Stomach smooth muscle (tissue), 2 donors: ENCODE measurements around the gene PLXNA2.

Experiments
- H3K27ac ChIP-seq: one replicate; pipeline ENCODE4 v1.7.0; 2013; ENCODE audit warnings: mild to moderate bottlenecking, low read length, inconsistent platforms
- H3K27me3 ChIP-seq, 2 donors: one replicate each; pipeline ENCODE4 v1.7.0; 2013; ENCODE audit warnings: low read length in 2 of 2; ENCODE audit not compliant: insufficient read depth in 2 of 2, control insufficient read depth in 1 of 2
- H3K36me3 ChIP-seq, 2 donors: one replicate each; pipeline ENCODE4 v1.7.0; 2013; ENCODE audit warnings: low read length in 2 of 2; ENCODE audit not compliant: control insufficient read depth in 2 of 2, insufficient read depth in 2 of 2
- H3K4me1 ChIP-seq: one replicate; pipeline ENCODE4 v1.7.0; 2013; ENCODE audit warnings: low read length; ENCODE audit not compliant: control insufficient read depth, insufficient read depth
- H3K4me3 ChIP-seq, 2 donors: one replicate each; pipeline ENCODE4 v1.7.0; 2013; ENCODE audit warnings: low read length in 2 of 2
- H3K9ac ChIP-seq, 2 donors: one replicate each; pipeline ENCODE4 v1.7.0; 2013; ENCODE audit warnings: low read length in 2 of 2, mild to moderate bottlenecking in 1 of 2
- H3K9me3 ChIP-seq, 2 donors: one replicate each; pipeline ENCODE4 v1.7.0; 2013; ENCODE audit warnings: low read length in 2 of 2; ENCODE audit not compliant: control insufficient read depth in 2 of 2
- donor health status: healthy.
- donor health status: Pancreatic carcinoma.

PLXNA2 gene

GRCh38 chr1:208012721-208013120 is 231.5 kb downstream of the PLXNA2 start:
- no peak overlapping the region for H3K27ac ChIP-seq
- no peak overlapping the region for H3K4me3 ChIP-seq
- no peaks in the 10 kb centered on the region for H3K4me1 ChIP-seq
- peaks cover 0 to 2% of the 10 kb centered on the region in 2 donors for H3K27me3 ChIP-seq
- no peak overlapping the region for H3K9ac ChIP-seq
- H3K9me3 ChIP-seq, result no peaks in the 10 kb centered on the region
- no peaks in the 10 kb centered on the region for H3K36me3 ChIP-seq

DNA sequence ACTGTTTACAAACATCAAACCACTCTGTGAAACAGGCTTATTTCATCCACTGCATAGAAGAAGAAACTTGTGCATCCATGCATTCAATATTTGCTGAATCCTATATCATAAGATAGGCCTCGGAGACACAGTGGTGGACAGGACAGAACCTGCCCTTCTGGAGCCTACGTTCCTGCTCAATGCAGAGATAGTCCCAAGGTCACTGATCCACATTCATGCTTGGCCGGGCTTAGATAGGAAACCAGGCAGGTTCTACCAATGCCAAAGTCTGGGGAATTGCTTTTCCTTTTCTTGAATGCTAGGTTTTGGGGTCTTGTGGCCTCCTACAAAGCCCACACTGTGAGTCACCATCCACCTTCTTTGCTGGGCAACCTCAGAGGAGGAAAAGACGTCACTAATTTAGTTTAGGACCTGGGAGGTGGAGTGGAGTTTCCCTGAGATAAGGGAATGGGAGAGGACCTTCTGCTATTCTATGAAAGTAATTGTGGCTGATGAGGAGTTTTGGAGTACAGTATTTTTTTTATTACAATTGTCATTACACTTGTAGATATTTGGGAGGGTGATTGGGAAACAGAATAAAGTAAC is 233.6 kb downstream of the PLXNA2 start:
- no peaks in the 10 kb centered on the region for H3K36me3 ChIP-seq
- H3K27me3 ChIP-seq, result no peaks in the 10 kb centered on the region
- H3K27ac ChIP-seq, result no peak overlapping the region
- no peaks in the 10 kb centered on the region for H3K4me1 ChIP-seq
- H3K4me3 ChIP-seq, result no peak overlapping the region
- H3K9me3 ChIP-seq, result peaks cover 0 to 3% of the 10 kb centered on the region in 2 donors
- no peak overlapping the region for H3K9ac ChIP-seq

DNA sequence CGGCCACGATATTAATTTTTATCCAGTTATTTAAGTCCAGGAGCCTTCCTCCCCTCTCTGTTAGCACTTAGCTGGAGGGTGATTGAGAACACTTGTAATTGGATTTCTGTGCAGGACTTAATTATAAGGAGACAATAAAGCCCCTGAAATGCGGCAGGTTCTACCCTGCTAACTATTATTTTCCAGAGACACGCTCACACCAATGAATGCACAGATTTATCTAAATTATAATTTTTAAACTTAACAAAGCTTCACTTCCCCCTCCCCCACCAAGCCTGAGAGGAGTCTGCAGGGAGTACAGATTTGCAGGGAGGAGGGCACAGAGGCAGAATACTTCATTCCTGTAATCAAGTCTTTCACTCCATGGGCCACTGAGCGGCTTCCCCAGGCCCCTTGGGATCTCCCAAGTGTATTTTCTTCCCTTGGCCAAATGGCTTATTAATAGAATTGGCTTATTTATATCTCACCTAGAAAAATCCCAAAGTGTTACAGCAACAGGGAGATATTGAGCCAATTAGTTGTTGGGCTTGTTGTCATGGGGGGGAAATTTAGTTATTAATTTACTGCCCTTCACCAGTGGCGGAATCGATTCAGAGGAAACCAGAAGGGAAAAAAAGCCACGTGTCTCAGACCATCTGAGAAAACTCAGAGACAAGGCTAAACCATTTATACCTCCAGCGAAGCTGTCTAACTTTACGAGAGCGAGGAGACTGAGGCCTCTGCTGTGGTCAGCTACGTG is 234.3 kb downstream of the PLXNA2 start:
- Histone ChIP-seq H3K4me1 (no peaks in the 10 kb centered on the region), H3K9ac (no peak overlapping the region), H3K27ac (no peak overlapping the region), H3K27me3 (no peaks in the 10 kb centered on the region), H3K36me3 (no peaks in the 10 kb centered on the region), H3K9me3 (peaks cover 0 to 3% of the 10 kb centered on the region in 2 donors), H3K4me3 (no peak overlapping the region)

DNA sequence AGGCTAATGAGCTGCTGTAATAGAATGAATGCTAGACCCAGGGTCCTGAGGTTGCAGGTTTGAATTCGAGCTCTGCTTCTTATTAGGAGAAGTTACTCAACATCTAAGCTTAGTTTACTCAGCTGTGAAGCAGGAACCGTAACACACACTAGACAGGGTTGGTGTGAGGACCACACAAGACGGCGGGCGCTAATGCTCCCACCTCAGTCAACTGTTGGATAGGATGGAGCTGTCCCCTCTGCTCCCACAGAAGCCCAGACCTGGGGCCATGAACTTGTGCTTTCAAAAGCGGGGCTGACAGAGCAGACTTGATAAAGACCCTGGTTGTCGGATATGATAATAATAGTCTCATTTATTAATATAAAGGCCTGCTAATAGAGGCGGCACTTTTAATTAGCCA is 234.9 kb downstream of the PLXNA2 start:
- H3K27ac ChIP-seq, result no peak overlapping the region
- no peaks in the 10 kb centered on the region for H3K4me1 ChIP-seq
- no peaks in the 10 kb centered on the region for H3K27me3 ChIP-seq
- no peaks in the 10 kb centered on the region for H3K36me3 ChIP-seq
- no peak overlapping the region for H3K4me3 ChIP-seq
- no peak overlapping the region for H3K9ac ChIP-seq
- H3K9me3 ChIP-seq, result peaks cover 0 to 3% of the 10 kb centered on the region in 2 donors

- no peak overlapping the region for H3K4me3 ChIP-seq
- peaks cover 0 to 3% of the 10 kb centered on the region in 2 donors for H3K9me3 ChIP-seq
- no peak overlapping the region for H3K27ac ChIP-seq
- H3K27me3 ChIP-seq, result no peaks in the 10 kb centered on the region
- H3K4me1 ChIP-seq, result no peaks in the 10 kb centered on the region
- H3K36me3 ChIP-seq, result no peaks in the 10 kb centered on the region
- H3K9ac ChIP-seq, result no peak overlapping the region
These were observed 235.7 kb downstream of the PLXNA2 start for GRCh38 chr1:208008534-208008933.

- H3K27me3 ChIP-seq, result no peaks in the 10 kb centered on the region
- no peak overlapping the region for H3K4me3 ChIP-seq
- no peak overlapping the region for H3K27ac ChIP-seq
- no peaks in the 10 kb centered on the region for H3K36me3 ChIP-seq
- H3K9me3 ChIP-seq, result peaks cover 0 to 3% of the 10 kb centered on the region in 2 donors
- H3K4me1 ChIP-seq, result no peaks in the 10 kb centered on the region
- H3K9ac ChIP-seq, result no peak overlapping the region
These were observed 236.2 kb downstream of the PLXNA2 start for GRCh38 chr1:208007938-208008342.

DNA sequence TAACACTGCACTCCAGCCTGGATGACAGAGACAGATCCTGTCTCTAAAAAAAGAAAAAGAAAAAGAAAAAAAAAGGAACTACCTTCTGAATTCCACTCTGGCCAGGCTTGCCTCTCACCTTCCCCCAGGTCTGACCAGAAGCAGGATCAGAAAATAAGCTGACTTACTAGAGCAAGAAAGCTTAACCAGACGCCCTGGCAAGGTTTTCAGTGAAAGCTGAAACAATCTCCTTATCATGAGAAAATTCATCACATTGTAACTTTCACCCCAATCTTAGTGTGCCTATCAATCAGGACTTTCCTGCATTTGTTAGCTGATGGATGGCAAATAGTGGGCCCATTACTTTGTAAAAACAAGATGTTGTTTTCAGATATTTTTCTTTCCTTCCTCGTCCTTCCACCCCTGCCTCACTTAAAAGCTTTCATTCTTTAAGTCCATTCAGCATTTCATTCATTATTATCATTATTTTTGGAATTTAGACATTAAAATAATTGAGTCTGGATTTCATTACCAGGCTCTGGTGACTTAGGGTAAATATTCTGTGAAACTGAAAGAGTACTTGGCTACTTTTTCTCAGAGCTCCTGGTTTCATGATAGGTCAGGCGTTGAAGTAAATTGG is 236.8 kb downstream of the PLXNA2 start:
- no peak overlapping the region for H3K9ac ChIP-seq
- no peaks in the 10 kb centered on the region for H3K27me3 ChIP-seq
- no peak overlapping the region for H3K27ac ChIP-seq
- no peaks in the 10 kb centered on the region for H3K36me3 ChIP-seq
- H3K4me3 ChIP-seq, result no peak overlapping the region
- H3K9me3 ChIP-seq, result peaks cover 0 to 3% of the 10 kb centered on the region in 2 donors
- no peaks in the 10 kb centered on the region for H3K4me1 ChIP-seq

- H3K27ac ChIP-seq, result no peak overlapping the region
- no peaks in the 10 kb centered on the region for H3K4me1 ChIP-seq
- no peak overlapping the region for H3K9ac ChIP-seq
- H3K27me3 ChIP-seq, result no peaks in the 10 kb centered on the region
- H3K9me3 ChIP-seq, result peaks cover 0 to 3% of the 10 kb centered on the region in 2 donors
- H3K36me3 ChIP-seq, result no peaks in the 10 kb centered on the region
- H3K4me3 ChIP-seq, result no peak overlapping the region
These were observed 237.8 kb downstream of the PLXNA2 start for GRCh38 chr1:208006258-208006920.

DNA sequence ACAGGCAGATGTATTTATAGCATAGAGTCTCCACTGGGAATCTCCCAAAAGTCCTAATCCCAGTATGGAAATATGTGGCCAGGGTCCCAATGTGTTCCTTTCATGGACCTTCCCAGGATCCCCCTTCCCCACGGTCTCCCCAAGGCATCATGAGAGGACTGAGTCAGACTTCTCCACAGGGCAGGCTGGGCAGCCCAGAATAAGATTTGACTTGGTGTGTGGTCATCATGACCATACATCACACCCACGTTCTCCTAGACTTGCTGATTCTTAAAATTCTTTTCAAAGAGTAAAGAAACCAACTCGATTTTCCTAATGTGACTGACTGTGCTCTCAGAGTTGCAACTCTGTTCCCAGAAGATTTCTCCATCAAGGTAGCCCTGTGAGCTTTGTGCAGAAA is 239.3 kb downstream of the PLXNA2 start:
- H3K4me3 ChIP-seq, result no peak overlapping the region
- H3K9ac ChIP-seq, result no peak overlapping the region
- no peak overlapping the region for H3K27ac ChIP-seq
- no peaks in the 10 kb centered on the region for H3K36me3 ChIP-seq
- H3K9me3 ChIP-seq, result peaks cover 0 to 3% of the 10 kb centered on the region in 2 donors
- no peaks in the 10 kb centered on the region for H3K27me3 ChIP-seq
- no peaks in the 10 kb centered on the region for H3K4me1 ChIP-seq

DNA sequence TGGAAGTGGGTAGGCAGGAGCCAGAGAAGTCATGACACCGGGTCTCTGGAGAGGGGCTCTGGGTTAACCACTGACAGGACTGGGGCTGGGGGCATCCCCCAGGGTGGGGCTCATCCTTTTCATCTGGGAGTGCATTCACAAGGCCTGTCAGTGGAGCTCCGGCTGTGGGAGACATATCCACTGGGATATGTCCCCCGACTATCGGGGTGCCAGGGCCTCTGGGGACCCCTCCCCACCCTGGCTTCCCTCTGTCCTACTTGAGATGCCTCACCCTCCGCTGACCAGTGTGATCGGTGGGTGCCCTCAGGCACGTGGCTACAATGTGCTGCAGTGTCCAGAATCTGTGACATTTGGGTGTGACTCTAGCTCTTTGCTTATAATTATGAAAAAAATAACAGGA is 240.9 kb downstream of the PLXNA2 start:
- no peaks in the 10 kb centered on the region for H3K27me3 ChIP-seq
- no peak overlapping the region for H3K27ac ChIP-seq
- H3K4me3 ChIP-seq, result no peak overlapping the region
- no peaks in the 10 kb centered on the region for H3K4me1 ChIP-seq
- peaks cover 0 to 3% of the 10 kb centered on the region in 2 donors for H3K9me3 ChIP-seq
- no peaks in the 10 kb centered on the region for H3K36me3 ChIP-seq
- H3K9ac ChIP-seq, result no peak overlapping the region
